Type B pancreatic cell (in vitro differentiated cells): ENCODE data around the gene MBTPS1. TPM values are rescaled to one million over a fixed set of nuclear protein-coding genes. Genes with fewer than 3 reads are reported as not detected.

Source experiments
- DNase-seq: peaks from one replicate; pipeline ENCODE4 v3.0.0; 2021; ENCODE audit warnings: mixed read lengths; ENCODE audit not compliant: unreplicated experiment; ENCODE audit errors: extremely low spot score
- H3K27ac Mint-ChIP-seq: 2 replicates; pipeline ENCODE4 v1.8.0; 2021; ENCODE audit warnings: mild to moderate bottlenecking, mixed read lengths
- H3K27me3 Mint-ChIP-seq: 2 replicates; pipeline ENCODE4 v1.8.0; 2021; ENCODE audit warnings: mixed read lengths
- H3K36me3 Mint-ChIP-seq: 2 replicates; pipeline ENCODE4 v1.8.0; 2021; ENCODE audit warnings: mixed read lengths
- H3K4me1 Mint-ChIP-seq: one replicate; pipeline ENCODE4 v1.8.0; 2021; ENCODE audit warnings: mixed read lengths; ENCODE audit not compliant: unreplicated experiment
- H3K4me3 Mint-ChIP-seq: 2 replicates; pipeline ENCODE4 v1.8.0; 2021; ENCODE audit warnings: mild to moderate bottlenecking, mixed read lengths
- H3K9me3 Mint-ChIP-seq: 2 replicates; pipeline ENCODE4 v1.8.0; 2021; ENCODE audit warnings: mixed read lengths
- total RNA-seq: library from RNA; stranded (reverse); gene quantifications from 2 replicates; pipeline ENCODE4 v1.2.1, GENCODE V29; 2021; ENCODE audit warnings: low replicate concordance
- TF ChIP-seq, protein P1 (sequence below): fragments of 200-600 bp; sonication (generic); conservative IDR thresholded peaks from 2 replicates; pipeline ENCODE4 v1.5.0; 2021; ENCODE audit warnings: antibody characterized with exemption, mild to moderate bottlenecking

The MBTPS1 gene
- total RNA-seq, 1 donor from 2014 or later = 88.4 TPM

DNA sequence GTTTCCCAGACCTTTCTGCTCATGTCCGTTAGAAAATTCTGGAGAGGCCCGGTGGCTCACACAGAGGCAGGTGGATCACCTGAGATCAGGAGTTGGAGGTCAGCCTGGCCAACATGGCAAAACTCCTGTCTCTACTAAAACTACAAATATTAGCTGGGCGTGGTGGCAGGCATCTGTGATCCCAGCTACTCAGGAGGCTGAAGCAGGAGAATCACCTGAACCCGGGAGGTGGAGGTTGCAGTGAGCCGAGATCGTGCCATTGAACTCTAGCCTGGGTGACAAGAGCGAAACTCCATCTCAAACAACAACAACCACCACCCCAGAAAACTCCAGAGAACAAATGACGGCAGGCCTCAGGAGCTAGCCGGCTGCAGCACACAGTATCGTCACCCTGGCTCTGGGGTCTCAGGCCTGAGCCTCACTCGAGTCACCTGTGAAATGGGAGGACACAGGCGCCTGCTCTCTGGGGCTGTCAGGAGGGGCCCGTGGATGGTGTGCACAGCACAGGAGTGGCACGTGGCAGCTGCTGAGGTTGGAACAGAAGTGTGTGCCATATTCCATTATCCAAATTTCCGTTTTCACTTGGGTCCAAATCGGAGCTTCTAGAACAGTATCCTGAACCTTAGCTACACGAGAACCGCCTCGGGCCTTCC, 70.8 kb downstream of the MBTPS1 start:
- no peak overlapping the region for H3K4me3 Mint-ChIP-seq
- no peaks in the 10 kb centered on the region for H3K36me3 Mint-ChIP-seq
- H3K27ac Mint-ChIP-seq = no peak overlapping the region
- DNase-seq = no peak
- peaks cover 12% of the 10 kb centered on the region for H3K27me3 Mint-ChIP-seq
- H3K9me3 Mint-ChIP-seq = no peaks in the 10 kb centered on the region
- TF ChIP-seq, protein P1, sequence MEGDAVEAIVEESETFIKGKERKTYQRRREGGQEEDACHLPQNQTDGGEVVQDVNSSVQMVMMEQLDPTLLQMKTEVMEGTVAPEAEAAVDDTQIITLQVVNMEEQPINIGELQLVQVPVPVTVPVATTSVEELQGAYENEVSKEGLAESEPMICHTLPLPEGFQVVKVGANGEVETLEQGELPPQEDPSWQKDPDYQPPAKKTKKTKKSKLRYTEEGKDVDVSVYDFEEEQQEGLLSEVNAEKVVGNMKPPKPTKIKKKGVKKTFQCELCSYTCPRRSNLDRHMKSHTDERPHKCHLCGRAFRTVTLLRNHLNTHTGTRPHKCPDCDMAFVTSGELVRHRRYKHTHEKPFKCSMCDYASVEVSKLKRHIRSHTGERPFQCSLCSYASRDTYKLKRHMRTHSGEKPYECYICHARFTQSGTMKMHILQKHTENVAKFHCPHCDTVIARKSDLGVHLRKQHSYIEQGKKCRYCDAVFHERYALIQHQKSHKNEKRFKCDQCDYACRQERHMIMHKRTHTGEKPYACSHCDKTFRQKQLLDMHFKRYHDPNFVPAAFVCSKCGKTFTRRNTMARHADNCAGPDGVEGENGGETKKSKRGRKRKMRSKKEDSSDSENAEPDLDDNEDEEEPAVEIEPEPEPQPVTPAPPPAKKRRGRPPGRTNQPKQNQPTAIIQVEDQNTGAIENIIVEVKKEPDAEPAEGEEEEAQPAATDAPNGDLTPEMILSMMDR = no peak
- H3K4me1 Mint-ChIP-seq = peaks cover 18% of the 10 kb centered on the region

DNA sequence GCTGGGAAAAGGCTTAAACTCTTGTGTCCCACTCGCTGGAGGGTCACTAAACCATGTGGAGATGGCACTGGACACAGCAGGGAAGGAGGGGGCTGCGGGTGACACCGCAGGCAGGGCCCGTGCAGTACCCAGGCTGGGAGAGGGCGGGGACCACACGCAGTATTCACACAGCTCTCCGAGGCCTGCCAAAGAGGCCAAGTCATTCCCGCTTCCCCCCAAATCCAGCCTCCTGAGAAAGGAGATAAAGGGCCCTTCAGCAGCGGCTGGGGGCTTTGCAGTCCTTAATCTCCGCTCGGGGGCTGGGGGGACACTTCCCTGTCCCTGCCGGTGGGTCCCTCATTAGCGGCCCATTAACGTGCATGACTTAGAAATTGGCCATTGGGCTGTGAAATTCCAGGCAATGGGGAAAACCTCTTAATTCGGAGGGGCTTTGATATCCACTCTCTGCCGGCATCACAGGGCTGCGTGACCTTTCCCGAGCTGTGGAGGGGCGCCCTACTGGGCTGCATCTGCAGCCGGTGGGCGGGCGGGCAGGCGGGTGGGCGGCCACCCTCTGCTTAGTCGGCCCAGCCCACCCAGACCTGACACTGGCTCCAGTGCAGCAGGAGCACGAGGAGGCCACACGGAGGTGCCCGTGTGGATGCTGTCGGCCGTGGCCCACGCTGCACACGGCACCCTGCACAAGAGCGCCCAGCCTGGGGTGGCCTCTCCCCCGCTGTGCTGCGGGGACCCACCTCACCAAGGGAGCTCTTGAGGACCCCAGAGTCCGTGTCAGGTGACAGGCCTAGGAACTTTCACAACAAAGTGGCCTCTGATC, 71.5 kb downstream of the MBTPS1 start:
- no peak overlapping the region for H3K27ac Mint-ChIP-seq
- no peak for DNase-seq
- no peak overlapping the region for H3K4me3 Mint-ChIP-seq
- peaks cover 22% of the 10 kb centered on the region for H3K4me1 Mint-ChIP-seq
- no peaks in the 10 kb centered on the region for H3K9me3 Mint-ChIP-seq
- H3K36me3 Mint-ChIP-seq = no peaks in the 10 kb centered on the region
- peaks cover 14% of the 10 kb centered on the region for H3K27me3 Mint-ChIP-seq
- TF ChIP-seq, protein P1 = no peak

DNA sequence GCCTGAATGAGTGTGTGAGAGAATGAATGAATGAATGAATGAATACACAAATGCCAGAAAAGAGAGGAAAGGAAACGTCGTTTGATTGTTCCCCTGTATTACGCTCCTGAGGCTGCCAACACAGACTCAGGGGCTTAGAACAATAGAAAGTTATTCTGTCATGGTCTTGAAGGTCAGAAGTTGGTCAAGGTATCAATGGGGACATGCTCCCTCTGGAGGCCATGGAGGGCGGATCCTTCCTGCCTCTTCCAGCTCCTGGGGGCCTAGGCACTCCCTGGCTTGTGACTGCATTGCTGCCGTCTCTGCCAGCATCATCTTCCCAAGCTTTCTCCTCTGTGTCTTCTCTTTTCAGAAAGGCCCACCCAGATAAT, 72.6 kb downstream of the MBTPS1 start:
- Mint-ChIP-seq H3K27ac (peak overlapping the region; percentile 40), H3K27me3 (peaks cover 14% of the 10 kb centered on the region), H3K9me3 (no peaks in the 10 kb centered on the region), H3K36me3 (no peaks in the 10 kb centered on the region), H3K4me3 (no peak overlapping the region), H3K4me1 (peaks cover 22% of the 10 kb centered on the region)
- TF ChIP-seq, protein P1 = peak; percentile 64
- DNase-seq = no peak

DNA sequence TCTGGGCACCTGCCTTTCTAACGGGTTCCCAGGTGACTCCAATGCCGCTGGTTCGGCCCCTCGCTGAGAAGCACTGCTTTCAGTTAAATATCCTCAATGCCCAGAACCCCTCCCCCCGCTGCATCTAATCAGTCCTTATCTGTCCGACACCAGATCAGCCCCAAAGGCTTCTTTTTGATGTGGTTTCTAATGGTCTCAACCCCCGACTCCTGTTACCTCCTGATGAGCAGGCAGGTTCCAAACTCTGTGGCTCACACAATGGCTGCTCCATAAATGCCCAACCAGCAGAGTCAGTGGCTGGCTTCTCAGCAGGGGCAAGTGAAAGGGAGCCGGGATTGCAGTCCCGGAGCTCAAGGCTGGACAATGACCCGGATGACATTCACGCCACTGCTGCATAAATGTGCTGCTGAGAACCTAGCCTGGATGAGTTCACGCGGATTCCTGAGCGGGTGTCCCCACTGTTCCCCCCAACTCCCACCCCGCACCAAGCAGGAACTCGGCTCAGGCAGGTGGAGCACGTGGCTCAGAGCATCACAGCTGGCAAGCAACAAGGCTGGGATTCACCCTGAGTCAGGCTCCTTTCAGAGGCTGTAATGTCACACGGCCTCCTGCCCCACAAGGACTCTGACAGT, 73.1 kb downstream of the MBTPS1 start:
- Mint-ChIP-seq H3K36me3 (no peaks in the 10 kb centered on the region), H3K27me3 (peaks cover 14% of the 10 kb centered on the region), H3K4me3 (no peak overlapping the region), H3K4me1 (peaks cover 24% of the 10 kb centered on the region), H3K9me3 (no peaks in the 10 kb centered on the region), H3K27ac (peak overlapping the region; percentile 40)
- DNase-seq = no peak
- TF ChIP-seq, protein P1 = no peak

DNA sequence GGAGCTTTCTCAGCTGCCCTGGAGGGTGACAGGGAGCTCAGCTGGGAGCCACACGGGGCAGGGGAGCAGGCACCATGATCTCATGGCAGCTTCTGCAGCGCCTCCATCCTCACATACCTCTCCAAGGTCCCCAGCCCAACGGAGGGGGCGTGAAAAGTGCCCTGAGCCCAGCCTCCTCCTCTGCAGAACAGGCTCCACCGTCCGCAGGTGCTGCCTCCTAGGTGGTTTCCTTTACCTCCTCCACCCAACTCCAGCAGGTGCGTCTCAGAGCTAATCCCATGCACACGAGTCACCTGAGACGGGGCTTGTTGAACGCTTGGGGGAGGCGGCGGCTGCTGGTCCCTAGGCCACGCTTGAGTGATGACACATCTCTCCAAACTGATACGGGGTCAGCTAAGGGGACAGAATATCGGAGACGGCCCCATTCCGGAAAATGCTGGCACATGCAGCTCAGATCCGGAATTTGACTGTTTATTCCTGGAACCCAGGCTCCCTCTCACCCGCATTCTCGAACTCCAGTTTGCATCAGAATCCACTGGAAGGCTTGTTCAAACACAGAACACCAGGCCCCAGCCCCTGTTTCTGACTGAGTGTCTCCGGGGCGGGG, 73.8 kb downstream of the MBTPS1 start:
- peaks cover 28% of the 10 kb centered on the region for H3K4me1 Mint-ChIP-seq
- H3K9me3 Mint-ChIP-seq = no peaks in the 10 kb centered on the region
- peaks cover 18% of the 10 kb centered on the region for H3K27me3 Mint-ChIP-seq
- TF ChIP-seq, protein P1 = no peak
- no peak for DNase-seq
- no peaks in the 10 kb centered on the region for H3K36me3 Mint-ChIP-seq
- H3K4me3 Mint-ChIP-seq = no peak overlapping the region
- H3K27ac Mint-ChIP-seq = no peak overlapping the region
